ENCODE results near the gene SPP1. TPM values are rescaled to one million over a fixed set of nuclear protein-coding genes. Genes with fewer than 3 reads are reported as not detected.
A peak's percentile ranks its signal among the peaks of the same experiment; 100 is the strongest.

The SPP1 gene
- total RNA-seq, 2 experiments from 2014 or later = 0.45 TPM; not detected in 1

GRCh38 chr4:87962398-87963146 lies 12.9 kb upstream of the SPP1 start:
- no peak for DNase-seq
- peaks cover 6% of the 10 kb centered on the region for H3K27me3 Mint-ChIP-seq
- H3K4me1 Mint-ChIP-seq (ENCODE audit: low read depth) = no peaks in the 10 kb centered on the region
- no peaks in the 10 kb centered on the region for H3K9me3 Mint-ChIP-seq
- intact Hi-C loops (cut with micrococcal nuclease) = no loop called here
- H3K4me3 Mint-ChIP-seq = no peak overlapping the region
- H3K27ac Mint-ChIP-seq = no peak overlapping the region
- no peaks in the 10 kb centered on the region for H3K36me3 Mint-ChIP-seq
- ChIA-PET CTCF (interaction anchor here (0.6 to 1.9 kb wide), 3 partner anchors 11 to 728 kb away, joined by 3 to 10 read pairs (median 7); no protein-coding TSS in a partner anchor), POLR2A (no interaction called here)

DNA sequence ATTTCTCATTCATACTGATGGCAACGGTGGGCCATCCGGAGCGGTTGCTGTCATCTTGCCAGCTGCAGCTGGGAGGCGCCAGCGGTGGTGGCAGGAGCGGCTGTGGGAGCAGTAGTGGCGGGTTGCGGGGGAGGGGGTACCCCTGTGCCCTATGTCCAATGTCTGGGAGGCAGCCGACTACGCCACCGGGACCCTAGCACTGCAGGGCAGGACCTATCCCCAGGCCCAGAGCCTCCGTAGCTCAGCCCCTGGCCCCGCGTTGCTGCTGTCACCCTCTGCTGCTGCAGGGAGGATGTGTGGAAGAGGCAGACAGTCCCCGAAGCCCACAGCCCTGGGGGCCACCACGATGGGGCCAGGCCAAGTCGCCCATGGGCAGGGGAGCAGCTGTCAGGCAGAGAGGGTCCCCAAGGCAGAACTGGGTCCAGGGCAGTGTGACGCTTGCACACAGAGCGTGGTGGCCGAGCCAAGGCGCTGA lies 10.0 kb upstream of the SPP1 start:
- no peak for DNase-seq
- Mint-ChIP-seq H3K36me3 (no peaks in the 10 kb centered on the region), H3K9me3 (no peaks in the 10 kb centered on the region), H3K27ac (no peak overlapping the region), H3K4me3 (no peak overlapping the region), H3K4me1 (ENCODE audit: low read depth) (no peaks in the 10 kb centered on the region), H3K27me3 (peaks cover 18% of the 10 kb centered on the region)
- CTCF ChIA-PET = interaction anchor here (1.2 kb wide), 1 partner anchor 18 kb away, joined by 3 read pairs; no protein-coding TSS in a partner anchor
- POLR2A ChIA-PET = no interaction called here
- intact Hi-C loops (cut with micrococcal nuclease) = no loop called here

DNA sequence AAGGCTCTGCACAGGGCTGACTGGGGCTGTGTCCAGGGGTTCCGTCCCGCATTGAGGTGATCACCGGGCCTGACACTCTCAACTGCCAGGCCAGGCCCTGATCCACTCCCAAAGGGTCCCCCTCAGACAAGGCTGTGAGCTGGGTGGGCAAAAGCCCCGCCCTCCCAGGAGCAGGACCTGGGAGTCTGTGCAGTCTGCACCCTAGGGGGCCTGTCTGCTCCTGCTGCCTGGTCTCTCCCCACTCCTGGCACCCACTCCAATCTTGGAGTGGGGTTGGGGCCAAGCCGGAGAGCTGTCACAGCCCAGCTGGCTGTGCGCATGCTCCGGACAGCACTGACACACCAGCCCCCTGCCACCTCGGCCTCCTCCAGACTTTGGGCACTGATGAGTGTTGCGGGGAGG lies 9.4 kb upstream of the SPP1 start:
- Mint-ChIP-seq H3K36me3 (no peaks in the 10 kb centered on the region), H3K27me3 (peaks cover 19% of the 10 kb centered on the region), H3K27ac (no peak overlapping the region), H3K9me3 (no peaks in the 10 kb centered on the region), H3K4me3 (no peak overlapping the region), H3K4me1 (ENCODE audit: low read depth) (no peaks in the 10 kb centered on the region)
- no peak for DNase-seq
- CTCF ChIA-PET = no interaction called here
- POLR2A ChIA-PET = no interaction called here
- intact Hi-C loops (cut with micrococcal nuclease) = no loop called here

DNA sequence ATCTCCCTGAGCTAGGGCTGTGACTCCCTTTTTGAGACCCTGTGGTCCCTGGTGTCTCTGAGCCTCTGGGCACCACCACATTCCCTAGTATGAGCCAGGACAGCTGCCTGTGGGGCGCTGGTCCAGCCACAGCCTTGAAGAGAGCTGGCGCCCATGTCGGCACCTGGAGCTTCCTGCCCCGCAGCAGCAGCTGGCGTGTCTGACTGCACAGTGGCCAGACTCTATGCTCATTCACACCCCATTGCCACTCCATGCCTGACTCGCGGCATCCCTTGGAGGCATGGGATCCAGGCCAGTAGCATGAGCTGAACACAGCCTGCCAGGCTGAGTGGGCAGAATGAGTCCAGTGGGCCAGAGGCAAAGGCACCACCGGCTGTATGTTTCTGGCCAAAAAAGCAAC lies 8.3 kb upstream of the SPP1 start:
- intact Hi-C loops (cut with micrococcal nuclease) = no loop called here
- Mint-ChIP-seq H3K27me3 (peaks cover 19% of the 10 kb centered on the region), H3K9me3 (no peaks in the 10 kb centered on the region), H3K36me3 (no peaks in the 10 kb centered on the region), H3K27ac (no peak overlapping the region), H3K4me1 (ENCODE audit: low read depth) (no peaks in the 10 kb centered on the region), H3K4me3 (no peak overlapping the region)
- ChIA-PET CTCF (interaction anchor here (1.0 to 2.0 kb wide), 3 partner anchors 34 to 244 kb away, joined by 3 to 9 read pairs (median 3); no protein-coding TSS in a partner anchor), POLR2A (no interaction called here)
- DNase-seq = no peak

- H3K9me3 Mint-ChIP-seq = no peaks in the 10 kb centered on the region
- CTCF ChIA-PET = no interaction called here
- no peak overlapping the region for H3K4me3 Mint-ChIP-seq
- H3K27me3 Mint-ChIP-seq = peaks cover 28% of the 10 kb centered on the region
- H3K27ac Mint-ChIP-seq = no peak overlapping the region
- no peak for DNase-seq
- POLR2A ChIA-PET = no interaction called here
- no peaks in the 10 kb centered on the region for H3K36me3 Mint-ChIP-seq
- no peaks in the 10 kb centered on the region for H3K4me1 Mint-ChIP-seq (ENCODE audit: low read depth)
- intact Hi-C loops (cut with micrococcal nuclease) = loop anchor here (10.0 kb wide), 1 partner anchor 285 kb away; no protein-coding TSS in a partner anchor
These were observed 5.4 kb upstream of the SPP1 start for GRCh38 chr4:87970121-87970520.

DNA sequence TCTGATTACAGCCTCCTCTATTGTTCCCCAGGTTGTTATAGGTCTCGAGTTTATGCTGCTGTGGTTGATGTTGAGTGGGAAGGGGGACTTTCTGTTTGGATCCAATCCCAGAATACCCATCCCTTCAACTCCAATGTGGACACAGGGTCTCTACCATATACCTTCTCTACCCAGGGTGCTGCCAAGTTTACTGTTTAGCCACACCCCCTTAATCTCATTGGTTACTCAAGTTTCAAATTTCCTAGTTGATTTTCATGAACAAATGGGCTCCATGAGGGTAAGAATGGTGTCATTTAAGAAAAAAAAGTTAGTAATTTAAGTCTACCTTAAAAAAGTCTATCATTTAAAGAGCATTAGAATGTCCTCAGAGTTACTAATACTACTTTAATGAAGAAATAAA lies 3.6 kb upstream of the SPP1 start:
- peaks cover 4% of the 10 kb centered on the region for H3K4me1 Mint-ChIP-seq (ENCODE audit: low read depth)
- intact Hi-C loops (cut with micrococcal nuclease) = loop anchor here (10.0 kb wide), 1 partner anchor 287 kb away; no protein-coding TSS in a partner anchor
- no peak overlapping the region for H3K4me3 Mint-ChIP-seq
- H3K9me3 Mint-ChIP-seq = no peaks in the 10 kb centered on the region
- ChIA-PET POLR2A (no interaction called here), CTCF (interaction anchor here (1.1 kb wide), 1 partner anchor 28 kb away, joined by 4 read pairs; no protein-coding TSS in a partner anchor)
- peaks cover 33% of the 10 kb centered on the region for H3K27me3 Mint-ChIP-seq
- H3K27ac Mint-ChIP-seq = no peak overlapping the region
- no peaks in the 10 kb centered on the region for H3K36me3 Mint-ChIP-seq
- DNase-seq = no peak

DNA sequence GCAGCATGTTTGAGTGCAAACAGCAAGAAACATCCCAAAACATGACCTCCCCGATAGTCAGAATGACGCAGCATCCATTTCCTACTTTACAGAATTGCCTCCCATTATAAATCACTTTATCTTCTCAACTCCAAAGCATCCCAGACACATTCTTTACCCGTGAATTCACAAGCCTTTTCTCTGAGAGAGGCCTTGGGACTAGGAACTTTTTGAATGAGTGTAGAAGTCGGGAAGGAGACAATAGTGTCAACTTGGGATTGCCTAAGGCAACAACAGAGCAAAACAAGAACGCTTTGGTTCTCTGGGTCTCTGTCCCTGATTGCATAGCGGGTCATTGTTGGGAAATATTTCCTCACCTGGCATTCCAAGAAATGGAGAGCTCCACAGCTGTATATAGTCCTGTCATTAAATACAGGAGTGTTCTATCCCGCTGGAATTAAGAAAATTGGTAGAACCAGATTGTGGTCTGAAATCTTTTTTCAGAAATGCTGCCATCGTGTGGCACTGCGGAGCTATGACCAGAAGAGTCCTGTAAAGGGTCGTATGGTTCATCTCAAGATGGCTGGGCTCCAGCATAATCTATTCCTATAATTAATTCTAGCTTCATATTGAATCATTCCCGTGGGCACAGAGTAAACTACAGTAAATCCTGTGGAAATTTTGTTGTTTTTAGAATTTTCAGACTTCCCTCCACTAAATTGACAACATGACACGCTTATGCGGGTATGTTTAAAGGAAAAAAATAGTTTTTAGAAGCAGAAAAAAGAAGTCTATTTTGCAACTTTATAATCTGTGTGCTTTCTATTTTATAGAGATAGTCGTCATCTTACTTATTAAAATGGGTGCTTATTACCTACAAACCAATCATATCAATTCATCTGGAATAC lies 2.0 kb upstream of the SPP1 start:
- H3K4me1 Mint-ChIP-seq (ENCODE audit: low read depth) = peaks cover 4% of the 10 kb centered on the region
- no peak overlapping the region for H3K27ac Mint-ChIP-seq
- CTCF ChIA-PET = interaction anchor here (0.5 to 4.4 kb wide), 28 partner anchors 10 to 816 kb away, joined by 3 to 32 read pairs (median 4); no protein-coding TSS in a partner anchor
- DNase-seq = peak; percentile 51
- H3K27me3 Mint-ChIP-seq = peaks cover 33% of the 10 kb centered on the region
- intact Hi-C loops (cut with micrococcal nuclease) = loop anchor here (1.0 to 10.0 kb wide), 2 partner anchors 120 to 289 kb away; no protein-coding TSS in a partner anchor
- H3K36me3 Mint-ChIP-seq = no peaks in the 10 kb centered on the region
- H3K4me3 Mint-ChIP-seq = no peak overlapping the region
- H3K9me3 Mint-ChIP-seq = no peaks in the 10 kb centered on the region
- POLR2A ChIA-PET = no interaction called here

- Mint-ChIP-seq H3K4me3 (no peak overlapping the region), H3K27ac (no peak overlapping the region), H3K4me1 (ENCODE audit: low read depth) (peaks cover 4% of the 10 kb centered on the region), H3K27me3 (peaks cover 35% of the 10 kb centered on the region), H3K9me3 (no peaks in the 10 kb centered on the region), H3K36me3 (no peaks in the 10 kb centered on the region)
- ChIA-PET POLR2A (no interaction called here), CTCF (interaction anchor here (0.6 to 4.4 kb wide), 8 partner anchors 11 to 295 kb away, joined by 3 to 32 read pairs (median 12); no protein-coding TSS in a partner anchor)
- no peak for DNase-seq
- intact Hi-C loops (cut with micrococcal nuclease) = loop anchor here (10.0 kb wide), 1 partner anchor 290 kb away; no protein-coding TSS in a partner anchor
These were observed 555 bp upstream of the SPP1 start for GRCh38 chr4:87974856-87975462.

DNA sequence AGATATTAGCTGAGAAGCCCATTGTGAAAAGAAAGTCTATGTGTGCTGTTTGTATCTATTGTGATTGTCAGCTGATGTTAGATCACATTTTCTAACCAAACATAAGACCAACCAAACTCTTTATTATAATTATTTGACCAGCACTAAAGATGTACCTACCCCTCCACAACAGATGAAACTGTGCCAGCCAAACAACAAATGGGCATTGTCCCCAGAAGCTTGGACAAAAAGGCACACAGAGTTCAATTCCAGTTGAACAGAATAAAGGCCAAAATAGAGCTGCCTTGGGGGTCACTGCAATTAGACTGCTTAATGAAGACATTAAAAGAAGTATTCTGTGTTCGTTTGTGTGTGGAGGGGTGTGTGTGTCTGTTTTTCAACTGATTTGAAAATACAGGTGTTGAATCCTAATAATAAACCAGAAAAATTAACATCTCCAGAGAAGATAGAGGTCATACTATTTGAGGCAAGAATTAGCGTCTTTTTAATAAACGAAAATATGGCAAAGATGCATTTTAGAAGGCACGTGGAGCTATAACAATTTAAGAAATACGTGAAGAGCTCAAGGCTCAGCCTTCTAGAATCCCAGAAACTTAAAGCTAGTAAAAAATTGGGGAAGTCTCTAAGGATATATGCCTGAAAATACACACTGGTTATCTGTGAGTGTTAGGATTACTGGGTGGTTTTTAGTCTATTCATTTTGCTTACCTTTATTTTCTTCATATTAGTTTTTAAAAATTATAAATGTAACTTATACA lies 2.2 kb downstream of the SPP1 start:
- no peak overlapping the region for H3K27ac Mint-ChIP-seq
- intact Hi-C loops (cut with micrococcal nuclease) = loop anchor here (10.0 kb wide), 1 partner anchor 293 kb away; no protein-coding TSS in a partner anchor
- POLR2A ChIA-PET = no interaction called here
- no peak for DNase-seq
- no peak overlapping the region for H3K4me3 Mint-ChIP-seq
- H3K27me3 Mint-ChIP-seq = peaks cover 38% of the 10 kb centered on the region
- no peaks in the 10 kb centered on the region for H3K9me3 Mint-ChIP-seq
- H3K4me1 Mint-ChIP-seq (ENCODE audit: low read depth) = peaks cover 4% of the 10 kb centered on the region
- CTCF ChIA-PET = interaction anchor here (0.6 to 3.5 kb wide), 2 partner anchors 129 to 329 kb away, joined by 4 to 17 read pairs; no protein-coding TSS in a partner anchor
- H3K36me3 Mint-ChIP-seq = no peaks in the 10 kb centered on the region

- ChIA-PET CTCF (no interaction called here), POLR2A (no interaction called here)
- intact Hi-C loops (cut with micrococcal nuclease) = loop anchor here (10.0 kb wide), 1 partner anchor 294 kb away; no protein-coding TSS in a partner anchor
- DNase-seq = no peak
- Mint-ChIP-seq H3K4me1 (ENCODE audit: low read depth) (peaks cover 4% of the 10 kb centered on the region), H3K9me3 (no peaks in the 10 kb centered on the region), H3K27ac (no peak overlapping the region), H3K36me3 (no peaks in the 10 kb centered on the region), H3K27me3 (peaks cover 31% of the 10 kb centered on the region), H3K4me3 (no peak overlapping the region)
These were observed 3.2 kb downstream of the SPP1 start for GRCh38 chr4:87978681-87979080.

GRCh38 chr4:87979810-87980209 lies 4.3 kb downstream of the SPP1 start:
- POLR2A ChIA-PET = no interaction called here
- H3K9me3 Mint-ChIP-seq = no peaks in the 10 kb centered on the region
- H3K36me3 Mint-ChIP-seq = no peaks in the 10 kb centered on the region
- H3K27ac Mint-ChIP-seq = no peak overlapping the region
- intact Hi-C loops (cut with micrococcal nuclease) = loop anchor here (10.0 kb wide), 1 partner anchor 295 kb away; no protein-coding TSS in a partner anchor
- no peak for DNase-seq
- peaks cover 35% of the 10 kb centered on the region for H3K27me3 Mint-ChIP-seq
- H3K4me3 Mint-ChIP-seq = no peak overlapping the region
- H3K4me1 Mint-ChIP-seq (ENCODE audit: low read depth) = peaks cover 4% of the 10 kb centered on the region
- CTCF ChIA-PET = interaction anchor here (0.8 kb wide), 1 partner anchor 127 kb away, joined by 3 read pairs; no protein-coding TSS in a partner anchor
